VCaP (cell line): ENCODE data around the gene MYPOP.

Experiments
- H3K27ac ChIP-seq: fragments of 450-650 bp; 2 replicates; pipeline ENCODE4 v1.5.1; 2017
- CTCF ChIP-seq: fragments of 450-650 bp; conservative IDR thresholded peaks from 2 replicates; pipeline ENCODE4 v1.5.1; 2017; ENCODE audit warnings: mild to moderate bottlenecking, moderate library complexity

Gene MYPOP

GRCh38 chr19:45881082-45881908 is 21.1 kb downstream of the MYPOP start:
- peak overlapping the region; percentile 98 for H3K27ac ChIP-seq
- no peak for TF ChIP-seq CTCF

- H3K27ac ChIP-seq: no peak overlapping the region
- TF ChIP-seq CTCF: no peak
These were observed 22.4 kb downstream of the MYPOP start for GRCh38 chr19:45879971-45880370.

- H3K27ac ChIP-seq: peak overlapping the region; percentile 53
- TF ChIP-seq CTCF: no peak
These were observed 23.4 kb downstream of the MYPOP start for GRCh38 chr19:45879055-45879454.

- no peak for TF ChIP-seq CTCF
- peak overlapping the region; percentile 53 for H3K27ac ChIP-seq
These were observed 24.2 kb downstream of the MYPOP start for GRCh38 chr19:45878043-45878794.

- TF ChIP-seq CTCF: no peak
- H3K27ac ChIP-seq: no peak overlapping the region
These were observed 25.8 kb downstream of the MYPOP start for GRCh38 chr19:45876411-45877197.

GRCh38 chr19:45876161-45876410 is 26.3 kb downstream of the MYPOP start:
- no peak overlapping the region for H3K27ac ChIP-seq
- no peak for TF ChIP-seq CTCF

GRCh38 chr19:45874620-45874966 is 27.8 kb downstream of the MYPOP start:
- no peak overlapping the region for H3K27ac ChIP-seq

More at GRCh38 chr19:45874620-45874966, 27.8 kb downstream of the MYPOP start:
- TF ChIP-seq CTCF: no peak
